ENCODE data around the gene DOCK4. TPM values are rescaled to one million over a fixed set of nuclear protein-coding genes. Genes with fewer than 3 reads are reported as not detected.

The DOCK4 gene
- total RNA-seq, 1 donor: 31.8 TPM

DNA sequence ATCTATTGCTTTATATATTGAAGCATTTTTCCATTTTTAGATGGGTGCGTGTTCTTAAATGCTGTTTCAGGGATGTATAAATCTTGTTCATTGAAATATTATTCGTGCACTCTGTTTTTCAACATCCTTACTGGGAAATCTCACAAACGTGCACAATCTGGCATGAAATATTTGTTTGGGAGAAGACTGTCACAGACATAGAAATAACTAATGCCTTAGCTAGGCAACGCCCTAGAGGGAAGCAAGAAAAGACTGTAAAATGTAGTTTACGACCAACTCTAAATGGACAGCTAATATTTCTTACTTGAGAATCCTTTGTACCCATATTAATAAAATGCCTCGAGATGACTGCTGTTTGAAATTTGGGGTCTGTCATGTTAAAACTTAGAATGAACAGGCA is 8.9 kb downstream of the DOCK4 start:
- H2AFZ ChIP-seq (ENCODE audit: low read length): no peak overlapping the region
- DNase-seq (ENCODE audit: insufficient read length, low spot score, missing footprints): no peak
- peaks cover 14% of the 10 kb centered on the region for H3K4me1 ChIP-seq (ENCODE audit: insufficient read depth, low read length)
- H4K20me1 ChIP-seq (ENCODE audit: insufficient read depth, low read length): no peaks in the 10 kb centered on the region
- TF ChIP-seq, protein P1, sequence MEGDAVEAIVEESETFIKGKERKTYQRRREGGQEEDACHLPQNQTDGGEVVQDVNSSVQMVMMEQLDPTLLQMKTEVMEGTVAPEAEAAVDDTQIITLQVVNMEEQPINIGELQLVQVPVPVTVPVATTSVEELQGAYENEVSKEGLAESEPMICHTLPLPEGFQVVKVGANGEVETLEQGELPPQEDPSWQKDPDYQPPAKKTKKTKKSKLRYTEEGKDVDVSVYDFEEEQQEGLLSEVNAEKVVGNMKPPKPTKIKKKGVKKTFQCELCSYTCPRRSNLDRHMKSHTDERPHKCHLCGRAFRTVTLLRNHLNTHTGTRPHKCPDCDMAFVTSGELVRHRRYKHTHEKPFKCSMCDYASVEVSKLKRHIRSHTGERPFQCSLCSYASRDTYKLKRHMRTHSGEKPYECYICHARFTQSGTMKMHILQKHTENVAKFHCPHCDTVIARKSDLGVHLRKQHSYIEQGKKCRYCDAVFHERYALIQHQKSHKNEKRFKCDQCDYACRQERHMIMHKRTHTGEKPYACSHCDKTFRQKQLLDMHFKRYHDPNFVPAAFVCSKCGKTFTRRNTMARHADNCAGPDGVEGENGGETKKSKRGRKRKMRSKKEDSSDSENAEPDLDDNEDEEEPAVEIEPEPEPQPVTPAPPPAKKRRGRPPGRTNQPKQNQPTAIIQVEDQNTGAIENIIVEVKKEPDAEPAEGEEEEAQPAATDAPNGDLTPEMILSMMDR (IDR thresholded peaks at IDR 0.05; ENCODE audit: extremely low read depth, low read depth, low read length): no peak
- no peaks in the 10 kb centered on the region for H3K9me3 ChIP-seq (ENCODE audit: low read depth, low read length)
- H3K4me3 ChIP-seq (ENCODE audit: insufficient read depth, low read length): no peak overlapping the region
- H3K27ac ChIP-seq (ENCODE audit: low read depth, low read length): no peak overlapping the region
- no peaks in the 10 kb centered on the region for H3K36me3 ChIP-seq (ENCODE audit: insufficient read depth, low read length)
- no peak overlapping the region for H3K4me2 ChIP-seq (ENCODE audit: insufficient read depth, low read length)
- peaks cover 83% of the 10 kb centered on the region for H3K79me2 ChIP-seq (ENCODE audit: insufficient read depth, low read length)
- no peaks in the 10 kb centered on the region for H3K27me3 ChIP-seq (ENCODE audit: insufficient read depth, low read length)

DNA sequence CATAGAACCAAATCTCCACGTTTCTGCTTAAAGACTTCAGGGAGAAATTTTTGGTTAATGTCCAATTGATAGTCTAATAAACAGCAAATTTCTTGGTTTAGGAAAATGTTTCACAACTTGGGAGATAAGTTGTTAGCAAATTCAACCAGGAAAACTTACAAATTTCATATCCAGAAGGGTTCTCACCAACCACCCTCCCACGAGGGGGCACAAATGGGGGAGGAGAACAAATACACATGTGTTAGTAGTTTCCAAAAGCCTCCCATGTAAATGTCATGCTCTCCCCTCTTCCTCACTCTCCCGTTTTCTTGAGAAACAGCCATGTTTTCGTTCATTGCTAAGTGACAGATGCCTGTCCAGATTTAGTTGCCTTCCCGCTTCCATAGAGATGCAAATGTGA is 10.5 kb downstream of the DOCK4 start:
- Histone ChIP-seq H2AFZ (ENCODE audit: low read length) (no peak overlapping the region), H3K36me3 (ENCODE audit: insufficient read depth, low read length) (no peaks in the 10 kb centered on the region), H3K4me3 (ENCODE audit: insufficient read depth, low read length) (no peak overlapping the region), H3K27ac (ENCODE audit: low read depth, low read length) (no peak overlapping the region), H3K4me1 (ENCODE audit: insufficient read depth, low read length) (peaks cover 14% of the 10 kb centered on the region), H3K4me2 (ENCODE audit: insufficient read depth, low read length) (no peak overlapping the region), H3K27me3 (ENCODE audit: insufficient read depth, low read length) (no peaks in the 10 kb centered on the region), H3K79me2 (ENCODE audit: insufficient read depth, low read length) (peaks cover 77% of the 10 kb centered on the region), H4K20me1 (ENCODE audit: insufficient read depth, low read length) (no peaks in the 10 kb centered on the region), H3K9me3 (ENCODE audit: low read depth, low read length) (no peaks in the 10 kb centered on the region)
- TF ChIP-seq, protein P1 (IDR thresholded peaks at IDR 0.05; ENCODE audit: extremely low read depth, low read depth, low read length): no peak
- DNase-seq (ENCODE audit: insufficient read length, low spot score, missing footprints): no peak

DNA sequence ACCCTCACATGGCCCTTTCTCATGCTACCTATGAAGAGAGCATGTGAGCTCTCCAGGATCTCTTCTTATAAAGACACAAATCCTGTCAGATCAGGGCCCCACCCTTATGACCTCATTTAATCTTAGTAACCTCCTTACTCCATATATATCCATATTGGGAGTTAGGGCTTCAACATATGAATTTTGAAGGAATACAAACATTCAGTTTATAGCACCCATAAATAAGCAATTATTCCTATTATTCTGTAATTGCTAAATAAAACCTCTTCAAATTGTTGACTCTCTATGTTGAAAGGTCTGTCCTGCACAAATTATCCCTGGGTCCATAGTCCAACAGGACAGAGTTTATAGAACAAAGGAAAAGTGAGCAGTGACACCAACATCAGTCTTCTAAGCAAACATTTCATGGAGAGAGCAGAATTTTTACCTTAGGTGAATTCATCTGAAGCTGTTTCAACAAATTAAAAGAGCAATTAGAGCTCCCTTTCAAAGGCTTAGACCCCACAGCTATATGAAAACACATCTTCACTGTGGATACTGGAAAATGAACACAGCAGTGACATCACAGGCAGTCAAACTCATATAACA is 12.2 kb downstream of the DOCK4 start:
- Histone ChIP-seq H3K4me2 (ENCODE audit: insufficient read depth, low read length) (no peak overlapping the region), H3K79me2 (ENCODE audit: insufficient read depth, low read length) (peaks cover 80% of the 10 kb centered on the region), H3K36me3 (ENCODE audit: insufficient read depth, low read length) (no peaks in the 10 kb centered on the region), H3K4me1 (ENCODE audit: insufficient read depth, low read length) (peaks cover 4% of the 10 kb centered on the region), H3K4me3 (ENCODE audit: insufficient read depth, low read length) (no peak overlapping the region), H3K9me3 (ENCODE audit: low read depth, low read length) (no peaks in the 10 kb centered on the region), H3K27ac (ENCODE audit: low read depth, low read length) (no peak overlapping the region), H2AFZ (ENCODE audit: low read length) (no peak overlapping the region), H3K27me3 (ENCODE audit: insufficient read depth, low read length) (no peaks in the 10 kb centered on the region), H4K20me1 (ENCODE audit: insufficient read depth, low read length) (no peaks in the 10 kb centered on the region)
- TF ChIP-seq, protein P1 (IDR thresholded peaks at IDR 0.05; ENCODE audit: extremely low read depth, low read depth, low read length): no peak
- DNase-seq (ENCODE audit: insufficient read length, low spot score, missing footprints): no peak

DNA sequence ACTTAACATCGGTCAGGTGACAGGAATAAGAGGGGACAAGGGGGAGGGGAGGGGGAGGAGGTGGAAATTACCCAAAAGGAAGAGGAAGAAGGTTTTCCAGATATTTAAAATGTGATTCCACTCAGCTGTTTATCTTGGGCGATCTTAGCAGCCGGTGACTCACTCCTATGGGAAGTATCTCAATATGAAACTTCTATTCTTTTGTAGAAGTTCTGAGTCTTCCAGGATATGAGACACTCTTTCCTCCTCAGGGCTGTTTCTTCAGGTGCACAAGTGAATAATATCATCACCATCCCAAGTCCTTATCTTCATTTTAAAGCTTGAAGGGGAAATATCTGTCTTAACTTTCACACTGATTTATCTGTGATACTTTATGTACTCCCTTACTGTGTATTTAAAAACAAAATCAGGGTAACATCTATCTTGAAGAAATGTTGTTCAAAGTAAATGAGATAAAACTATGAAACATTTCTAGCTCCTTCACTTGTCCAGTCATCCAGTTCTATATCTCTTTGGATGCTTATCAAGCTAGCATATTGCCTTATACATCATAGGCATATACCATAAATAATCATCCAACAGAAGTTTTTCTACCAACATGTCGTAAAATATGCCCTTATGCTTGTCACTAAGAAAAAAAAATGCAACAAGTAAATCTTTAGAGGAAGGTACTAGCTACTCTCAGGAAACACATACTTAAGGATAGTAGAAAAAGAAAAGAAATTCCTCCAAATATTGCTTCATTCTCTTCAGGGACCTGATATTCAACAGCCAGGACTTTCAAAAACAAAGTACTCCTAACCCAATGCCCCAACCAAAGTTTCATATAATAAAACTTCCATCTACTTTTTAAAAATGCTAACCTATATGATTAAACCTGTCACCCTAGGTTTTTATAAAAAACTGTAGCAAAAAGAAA is 13.7 kb downstream of the DOCK4 start:
- H3K4me3 ChIP-seq (ENCODE audit: insufficient read depth, low read length): no peak overlapping the region
- no peaks in the 10 kb centered on the region for H3K27me3 ChIP-seq (ENCODE audit: insufficient read depth, low read length)
- no peaks in the 10 kb centered on the region for H3K36me3 ChIP-seq (ENCODE audit: insufficient read depth, low read length)
- no peaks in the 10 kb centered on the region for H3K9me3 ChIP-seq (ENCODE audit: low read depth, low read length)
- H3K4me2 ChIP-seq (ENCODE audit: insufficient read depth, low read length): no peak overlapping the region
- TF ChIP-seq, protein P1 (IDR thresholded peaks at IDR 0.05; ENCODE audit: extremely low read depth, low read depth, low read length): no peak
- no peaks in the 10 kb centered on the region for H4K20me1 ChIP-seq (ENCODE audit: insufficient read depth, low read length)
- H3K79me2 ChIP-seq (ENCODE audit: insufficient read depth, low read length): peaks cover 78% of the 10 kb centered on the region
- no peaks in the 10 kb centered on the region for H3K4me1 ChIP-seq (ENCODE audit: insufficient read depth, low read length)
- no peak overlapping the region for H2AFZ ChIP-seq (ENCODE audit: low read length)
- H3K27ac ChIP-seq (ENCODE audit: low read depth, low read length): peak overlapping the region; percentile 2
- DNase-seq (ENCODE audit: insufficient read length, low spot score, missing footprints): peak; percentile 83
